Temporal lobe (tissue), 2 donors: ENCODE measurements around the gene GSS. TPM values are rescaled to one million over a fixed set of nuclear protein-coding genes. Genes with fewer than 3 reads are reported as not detected.

Experiments used
- small RNA-seq: library from RNA; depleted of rRNA; stranded (forward); fragments of <200 nt; gene quantifications from one replicate; pipeline ENCODE3, GENCODE V24; 2014; ENCODE audit warnings: low replicate concordance
- total RNA-seq: library from RNA; depleted of rRNA; stranded (reverse); fragments of >200 nt; gene quantifications from one replicate; pipeline ENCODE4 v1.2.3, GENCODE V29; 2014

Gene GSS
- total RNA-seq, 1 donor from 2014 or later, result 22.6 TPM

Small RNA genes lying within 50 kb of the gene (small RNA-seq; reads per million reads assigned to genes)
- gene MIR499A, result 0.94 reads per million, percentile 73 among the genes with 10 or more reads in this experiment

Other genes with a start within 250 kb of the GSS start
- 36.6 TPM for gene NCOA6, start 130.2 kb downstream of the GSS start, total RNA-seq
- 20.2 TPM for gene GGT7, start 83.0 kb downstream of the GSS start, total RNA-seq
- gene ACSS2, start 79.2 kb downstream of the GSS start, total RNA-seq, result 30.5 TPM
- under 0.01 TPM for gene MYH7B, start 62 bp upstream of the GSS start, total RNA-seq
- gene TRPC4AP, start 137.0 kb upstream of the GSS start, total RNA-seq, result 51.9 TPM
- 6.6 TPM for gene EDEM2, start 191.5 kb upstream of the GSS start, total RNA-seq
- gene PROCR, start 216.3 kb upstream of the GSS start, total RNA-seq, result 3.9 TPM